ENCODE results near the gene HIPK2. TPM values are rescaled to one million over a fixed set of nuclear protein-coding genes. Genes with fewer than 3 reads are reported as not detected.

HIPK2 gene
- total and polyA plus RNA-seq, 10 of the 15 experiments (the other 5 are each of a cell fraction or from before 2014, with no cell fraction given) = 1.7 to 39.0 (median 9.4) TPM

- SMC1A ChIA-PET (ENCODE audit: uncharacterized antibody, unreplicated experiment) = interaction anchor here (0.9 to 2.1 kb wide), 6 partner anchors 14 to 307 kb away, joined by 3 to 8 read pairs (median 4); no protein-coding TSS in a partner anchor
- Histone ChIP-seq H3K79me2 (ENCODE audit: control insufficient read depth, insufficient read depth, low read length) (no peaks in the 10 kb centered on the region; the same call in none of the 2 replicates), H3K9ac (ENCODE audit: control insufficient read depth, insufficient read depth, low read length) (no peak overlapping the region), H3K27me3 (replicated peaks in 1 of 2; ENCODE audit: control insufficient read depth in 2 of 2, insufficient read depth in 2 of 2, low read length in 1 of 2) (no peaks in the 10 kb centered on the region), H3K9me3 (replicated peaks; ENCODE audit: control insufficient read depth, insufficient read depth, low read length) (no peaks in the 10 kb centered on the region), H3K4me2 (ENCODE audit: control insufficient read depth, insufficient read depth) (no peak overlapping the region), H2AFZ (ENCODE audit: control insufficient read depth, low read depth, low read length) (no peak overlapping the region), H3K4me1 (ENCODE audit: control insufficient read depth, insufficient read depth, low read length) (peaks cover 8% of the 10 kb centered on the region), H3K27ac (ENCODE audit: control insufficient read depth, insufficient read depth) (no peak overlapping the region), H3K4me3 (no peak overlapping the region), H3K36me3 (ENCODE audit: control insufficient read depth in 2 of 2, insufficient read depth in 2 of 2, low read length in 1 of 2) (peaks cover 2 to 3% of the 10 kb centered on the region in 2 experiments; a peak in 3 of 4 replicates), H4K20me1 (ENCODE audit: control insufficient read depth, insufficient read depth) (no peaks in the 10 kb centered on the region)
- BruUV-seq (replicated peaks) = no TSS peak
- DNase-seq (ENCODE audit: low read depth, low spot score) (no peak), ATAC-seq (no peak), FAIRE-seq (no peak)
- in situ Hi-C loops (cut with MboI) (no loop called here), intact Hi-C loops (cut with micrococcal nuclease; ENCODE audit: unreplicated experiment) (no loop called here)
- 88% methylated on average over 7 of the region's 7 CpGs for WGBS (ENCODE audit: insufficient coverage, insufficient replicate concordance, low lambda C conversion rate, missing lambda C conversion rate)
- POLR2A ChIA-PET = no interaction called here
- TF ChIP-seq SPI1 (IDR thresholded peaks at IDR 0.05; ENCODE audit: borderline replicate concordance, insufficient read depth, low read depth, low read length) (no peak), CREM (IDR thresholded peaks at IDR 0.05; ENCODE audit: low read depth) (no peak), HDAC6 (IDR thresholded peaks at IDR 0.05; ENCODE audit: unreplicated experiment) (no peak), USF2 (IDR thresholded peaks at IDR 0.05; ENCODE audit: borderline replicate concordance, low read depth, low read length) (no peak), CBFB (IDR thresholded peaks at IDR 0.05; ENCODE audit: low read depth) (no peak), ATF7 (IDR thresholded peaks at IDR 0.05; ENCODE audit: low read depth) (no peak), NR2F1 (conservative IDR thresholded peaks at IDR 0.05) (no peak)
- RAD21 ChIA-PET (ENCODE audit: unreplicated experiment) = no interaction called here
- CTCF ChIA-PET = interaction anchor here (1.7 kb wide), 1 partner anchor 94 kb away, joined by 8 read pairs; no protein-coding TSS in a partner anchor
These were observed 36.6 kb downstream of the HIPK2 start for GRCh38 chr7:139741239-139741638.

All from GM12878 (cell line).